ENCODE data around the gene S100A13.

GRCh38 chr1:153619171-153619570 is 8.1 kb downstream of the S100A13 start:
- no peak for TF ChIP-seq YY1 (IDR thresholded peaks at IDR 0.05; ENCODE audit: insufficient read depth, insufficient read length)
- no peak for TF ChIP-seq SUZ12 (IDR thresholded peaks at IDR 0.05; ENCODE audit: extremely low read depth, insufficient read depth, insufficient read length)
- no peak for TF ChIP-seq ZNF274 (IDR thresholded peaks at IDR 0.05; ENCODE audit: low read depth, low read length)
